GM21381 (cell line): ENCODE measurements around the gene CLMN.

Experiments
- ATAC-seq: cut with Tn5 transposase; IDR thresholded peaks from one replicate; pipeline ENCODE4 v1.9.1; 2021; ENCODE audit warnings: mild to moderate bottlenecking, moderate library complexity; ENCODE audit not compliant: unreplicated experiment

The CLMN gene

GRCh38 chr14:95174184-95174792 is 145.4 kb downstream of the CLMN start:
- ATAC-seq = no peak

- no peak for ATAC-seq
These were observed 146.2 kb downstream of the CLMN start for GRCh38 chr14:95173518-95173917.

- no peak for ATAC-seq
These were observed 152.5 kb downstream of the CLMN start for GRCh38 chr14:95167177-95167576.

- ATAC-seq = no peak
These were observed 154.2 kb downstream of the CLMN start for GRCh38 chr14:95165517-95165916.

- ATAC-seq = no peak
These were observed 155.2 kb downstream of the CLMN start for GRCh38 chr14:95164506-95164905.

- no peak for ATAC-seq
These were observed 156.0 kb downstream of the CLMN start for GRCh38 chr14:95163666-95164065.

- no peak for ATAC-seq
These were observed 156.6 kb downstream of the CLMN start for GRCh38 chr14:95163132-95163531.

GRCh38 chr14:95162641-95163040 is 157.1 kb downstream of the CLMN start:
- no peak for ATAC-seq

- peak; percentile 73 for ATAC-seq
These were observed 162.2 kb downstream of the CLMN start, which contains the start of gene DICER1 for GRCh38 chr14:95157327-95158189. TSS of gene DICER1 (minus strand) at chr14:95157529. CDS start at chr14:95133458, 24,071 bp downstream.

GRCh38 chr14:95157048-95157326 is 162.7 kb downstream of the CLMN start:
- ATAC-seq = no peak

GRCh38 chr14:95156161-95157047 is 163.3 kb downstream of the CLMN start:
- ATAC-seq = peak; percentile 36

- no peak for ATAC-seq
These were observed 164.7 kb downstream of the CLMN start for GRCh38 chr14:95155045-95155444.

- ATAC-seq = no peak
These were observed 165.8 kb downstream of the CLMN start for GRCh38 chr14:95153866-95154265.

- ATAC-seq = no peak
These were observed 168.1 kb downstream of the CLMN start for GRCh38 chr14:95151561-95151960.

- no peak for ATAC-seq
These were observed 168.8 kb downstream of the CLMN start for GRCh38 chr14:95150910-95151309.

- ATAC-seq = no peak
These were observed 170.3 kb downstream of the CLMN start for GRCh38 chr14:95149441-95149840.

GRCh38 chr14:95147597-95147996 is 172.1 kb downstream of the CLMN start:
- ATAC-seq = no peak

GRCh38 chr14:95146079-95146771 is 173.5 kb downstream of the CLMN start:
- no peak for ATAC-seq

GRCh38 chr14:95144849-95145248 is 174.9 kb downstream of the CLMN start:
- ATAC-seq = no peak

- ATAC-seq = peak; percentile 42
These were observed 175.7 kb downstream of the CLMN start for GRCh38 chr14:95143808-95144620.
